ENCODE measurements around the gene ARHGEF17. TPM values are rescaled to one million over a fixed set of nuclear protein-coding genes. Genes with fewer than 3 reads are reported as not detected.

Gene ARHGEF17
- total RNA-seq, 1 experiment from 2014 or later = 77.9 TPM

DNA sequence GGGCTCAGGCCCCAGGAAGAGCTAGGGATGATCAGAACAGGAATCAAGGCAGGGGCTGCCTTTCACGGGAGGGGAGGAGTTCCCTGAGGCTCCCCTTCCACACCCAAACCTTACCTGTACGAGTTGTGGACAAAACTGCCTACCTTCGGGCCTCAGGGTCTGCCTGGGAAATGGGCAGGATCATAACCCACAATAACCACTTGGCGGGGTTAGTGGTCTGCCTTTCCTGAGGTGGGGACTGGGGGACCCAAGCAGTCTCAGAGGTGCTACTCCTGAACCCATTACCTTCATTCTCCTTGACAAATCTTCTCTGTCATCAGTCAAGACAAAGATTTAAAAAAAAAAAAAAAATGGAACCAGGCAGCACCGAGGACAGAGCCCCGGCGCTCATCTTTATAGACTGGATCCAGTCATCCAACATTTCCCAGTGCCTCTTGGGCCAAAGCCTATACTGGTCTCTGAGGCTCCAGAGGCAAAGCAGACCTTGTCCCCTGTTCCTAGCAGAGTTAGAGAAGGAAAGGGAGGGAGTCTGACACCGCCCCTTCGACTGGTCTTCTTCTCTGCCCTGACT is 21.8 kb upstream of the ARHGEF17 start:
- Histone ChIP-seq H3K4me3 (ENCODE audit: low read depth, low read length) (no peak overlapping the region), H3K9me3 (no peaks in the 10 kb centered on the region), H3K27me3 (replicated peaks; ENCODE audit: control insufficient read depth, insufficient read depth, low read length) (no peaks in the 10 kb centered on the region), H3K36me3 (ENCODE audit: control insufficient read depth, insufficient read depth, low read length) (no peaks in the 10 kb centered on the region), H3K4me1 (peaks cover 74% of the 10 kb centered on the region)
- no TSS peak for BruUV-seq (replicated peaks)
- Mint-ChIP-seq H3K27me3 (ENCODE audit: insufficient read depth, unreplicated experiment) (no peaks in the 10 kb centered on the region), H3K4me1 (ENCODE audit: low read depth, unreplicated experiment) (peaks cover 46% of the 10 kb centered on the region), H3K9me3 (ENCODE audit: unreplicated experiment) (no peaks in the 10 kb centered on the region), H3K27ac (ENCODE audit: unreplicated experiment) (peak overlapping the region; percentile 12), H3K4me3 (ENCODE audit: unreplicated experiment) (no peak overlapping the region), H3K36me3 (ENCODE audit: insufficient read depth, unreplicated experiment) (peaks cover 47% of the 10 kb centered on the region)
- TF ChIP-seq, protein P1, sequence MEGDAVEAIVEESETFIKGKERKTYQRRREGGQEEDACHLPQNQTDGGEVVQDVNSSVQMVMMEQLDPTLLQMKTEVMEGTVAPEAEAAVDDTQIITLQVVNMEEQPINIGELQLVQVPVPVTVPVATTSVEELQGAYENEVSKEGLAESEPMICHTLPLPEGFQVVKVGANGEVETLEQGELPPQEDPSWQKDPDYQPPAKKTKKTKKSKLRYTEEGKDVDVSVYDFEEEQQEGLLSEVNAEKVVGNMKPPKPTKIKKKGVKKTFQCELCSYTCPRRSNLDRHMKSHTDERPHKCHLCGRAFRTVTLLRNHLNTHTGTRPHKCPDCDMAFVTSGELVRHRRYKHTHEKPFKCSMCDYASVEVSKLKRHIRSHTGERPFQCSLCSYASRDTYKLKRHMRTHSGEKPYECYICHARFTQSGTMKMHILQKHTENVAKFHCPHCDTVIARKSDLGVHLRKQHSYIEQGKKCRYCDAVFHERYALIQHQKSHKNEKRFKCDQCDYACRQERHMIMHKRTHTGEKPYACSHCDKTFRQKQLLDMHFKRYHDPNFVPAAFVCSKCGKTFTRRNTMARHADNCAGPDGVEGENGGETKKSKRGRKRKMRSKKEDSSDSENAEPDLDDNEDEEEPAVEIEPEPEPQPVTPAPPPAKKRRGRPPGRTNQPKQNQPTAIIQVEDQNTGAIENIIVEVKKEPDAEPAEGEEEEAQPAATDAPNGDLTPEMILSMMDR (IDR thresholded peaks at IDR 0.05; ENCODE audit: insufficient read depth in 1 of 2, low read depth in 1 of 2, low read length in 1 of 2, severe bottlenecking in 1 of 2, unreplicated experiment in 1 of 2) = peak in 1 of 2 experiments; percentile 5
- peak in 1 of 2 experiments; percentile 38 for DNase-seq
- ChIA-PET POLR2A (no interaction called here), CTCF (interaction anchor here (0.8 to 1.8 kb wide), 3 partner anchors 14 to 33 kb away, joined by 3 to 4 read pairs (median 4); partner anchors contain the start of gene P2RY6)
- intact Hi-C loops (cut with micrococcal nuclease; ENCODE audit: unreplicated experiment) = no loop called here

- BruUV-seq (replicated peaks) = no TSS peak
- Mint-ChIP-seq H3K27me3 (ENCODE audit: insufficient read depth, unreplicated experiment) (no peaks in the 10 kb centered on the region), H3K4me3 (ENCODE audit: unreplicated experiment) (no peak overlapping the region), H3K4me1 (ENCODE audit: low read depth, unreplicated experiment) (peaks cover 38% of the 10 kb centered on the region), H3K36me3 (ENCODE audit: insufficient read depth, unreplicated experiment) (peaks cover 35% of the 10 kb centered on the region), H3K27ac (ENCODE audit: unreplicated experiment) (peak overlapping the region; percentile 12), H3K9me3 (ENCODE audit: unreplicated experiment) (no peaks in the 10 kb centered on the region)
- Histone ChIP-seq H3K27me3 (replicated peaks; ENCODE audit: control insufficient read depth, insufficient read depth, low read length) (no peaks in the 10 kb centered on the region), H3K9me3 (no peaks in the 10 kb centered on the region), H3K4me3 (ENCODE audit: low read depth, low read length) (no peak overlapping the region), H3K4me1 (peaks cover 73% of the 10 kb centered on the region), H3K36me3 (ENCODE audit: control insufficient read depth, insufficient read depth, low read length) (no peaks in the 10 kb centered on the region)
- CTCF ChIA-PET = interaction anchor here (0.6 to 2.9 kb wide), 7 partner anchors 15 to 110 kb away, joined by 3 to 19 read pairs (median 4); partner anchors contain the start of gene P2RY6
- DNase-seq = no peak
- intact Hi-C loops (cut with micrococcal nuclease; ENCODE audit: unreplicated experiment) = loop anchor here (2.0 kb wide), 1 partner anchor 67 kb away; no protein-coding TSS in a partner anchor
- TF ChIP-seq, protein P1 (IDR thresholded peaks at IDR 0.05; ENCODE audit: insufficient read depth in 1 of 2, low read depth in 1 of 2, low read length in 1 of 2, severe bottlenecking in 1 of 2, unreplicated experiment in 1 of 2) = no peak
- POLR2A ChIA-PET = no interaction called here
Observed at GRCh38 chr11:73287400-73288101, 20.5 kb upstream of the ARHGEF17 start.

DNA sequence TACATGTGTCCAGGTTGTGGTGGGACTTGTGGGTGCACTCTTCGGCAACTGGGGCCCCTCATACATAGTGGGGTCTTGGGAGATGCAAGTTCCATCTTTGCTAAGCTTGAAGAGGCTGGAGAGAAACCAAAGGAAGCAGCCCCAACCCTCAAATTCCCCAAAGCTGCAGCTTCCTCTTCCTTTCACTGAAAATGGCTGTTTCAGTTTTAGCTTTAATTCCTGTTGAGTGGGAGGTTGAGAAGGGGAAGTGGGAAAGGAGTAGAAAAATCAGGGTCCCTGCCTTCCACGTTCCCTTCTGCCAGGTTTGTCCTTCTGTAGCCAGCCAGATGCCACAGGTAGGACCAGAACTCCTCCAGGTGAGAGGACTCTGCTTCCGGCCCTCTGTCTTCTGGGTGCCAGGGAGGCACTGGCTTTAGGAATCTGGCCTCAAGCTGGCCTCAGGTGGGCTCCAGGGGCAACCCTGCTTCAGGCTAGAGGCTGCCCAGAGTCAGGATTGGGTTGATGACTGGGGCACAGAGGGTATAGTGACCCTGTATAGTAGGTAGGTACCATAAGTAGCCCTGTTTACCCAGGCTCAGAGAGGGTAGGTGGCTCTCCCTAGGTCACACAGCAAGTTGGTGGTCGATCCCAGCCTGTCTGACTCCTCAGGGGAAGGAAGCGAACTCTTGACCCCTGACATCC is 19.7 kb upstream of the ARHGEF17 start:
- no TSS peak for BruUV-seq (replicated peaks)
- Histone ChIP-seq H3K4me1 (peaks cover 65% of the 10 kb centered on the region), H3K4me3 (ENCODE audit: low read depth, low read length) (no peak overlapping the region), H3K9me3 (no peaks in the 10 kb centered on the region), H3K36me3 (ENCODE audit: control insufficient read depth, insufficient read depth, low read length) (no peaks in the 10 kb centered on the region), H3K27me3 (replicated peaks; ENCODE audit: control insufficient read depth, insufficient read depth, low read length) (no peaks in the 10 kb centered on the region)
- no peak overlapping the region for H3K4me3 Mint-ChIP-seq (ENCODE audit: unreplicated experiment)
- intact Hi-C loops (cut with micrococcal nuclease; ENCODE audit: unreplicated experiment) = loop anchor here (2.0 kb wide), 1 partner anchor 68 kb away; no protein-coding TSS in a partner anchor
- DNase-seq = no peak
- CTCF ChIA-PET = interaction anchor here (0.6 to 2.9 kb wide), 19 partner anchors 10 to 146 kb away, joined by 3 to 22 read pairs (median 6); partner anchors contain the start of genes FCHSD2 and P2RY6
- H3K9me3 Mint-ChIP-seq (ENCODE audit: unreplicated experiment) = no peaks in the 10 kb centered on the region
- TF ChIP-seq, protein P1 (IDR thresholded peaks at IDR 0.05; ENCODE audit: insufficient read depth in 1 of 2, low read depth in 1 of 2, low read length in 1 of 2, severe bottlenecking in 1 of 2, unreplicated experiment in 1 of 2) = no peak
- peaks cover 29% of the 10 kb centered on the region for H3K36me3 Mint-ChIP-seq (ENCODE audit: insufficient read depth, unreplicated experiment)
- peaks cover 34% of the 10 kb centered on the region for H3K4me1 Mint-ChIP-seq (ENCODE audit: low read depth, unreplicated experiment)
- H3K27me3 Mint-ChIP-seq (ENCODE audit: insufficient read depth, unreplicated experiment) = no peaks in the 10 kb centered on the region
- POLR2A ChIA-PET = interaction anchor here (0.6 to 1.4 kb wide), 3 partner anchors 16 to 103 kb away, joined by 3 read pairs; partner anchors contain the start of gene P2RY6
- H3K27ac Mint-ChIP-seq (ENCODE audit: unreplicated experiment) = peak overlapping the region; percentile 51

Measured in Caco-2 (cell line).